HG03460 (cell line): Measurements from ENCODE around the gene SAG.

Source experiments
- ATAC-seq: cut with Tn5 transposase; IDR thresholded peaks from one replicate; pipeline ENCODE4 v1.9.1; 2021; ENCODE audit not compliant: unreplicated experiment

The SAG gene

GRCh38 chr2:233375490-233376314 lies 68.1 kb downstream of the SAG start:
- ATAC-seq = no peak

DNA sequence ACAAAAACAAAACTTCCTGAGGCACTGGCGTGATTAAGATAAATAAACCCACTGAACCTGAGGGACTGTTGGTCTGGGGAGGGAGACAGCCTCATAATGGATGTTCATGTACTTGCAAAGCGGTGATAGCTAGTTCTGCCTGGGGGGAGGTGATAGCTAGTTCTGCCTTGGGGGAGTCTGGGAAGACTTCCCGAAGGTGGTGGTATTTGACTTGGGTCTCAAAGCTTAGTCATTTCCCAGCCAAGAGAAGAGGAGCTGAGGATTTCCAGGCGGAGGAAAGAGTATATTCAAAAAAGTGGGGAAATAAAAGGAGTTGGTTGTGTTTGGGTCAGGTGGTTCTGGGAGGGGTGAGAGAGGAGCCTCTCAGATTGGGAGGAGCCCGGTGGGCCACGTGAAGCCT lies 71.4 kb downstream of the SAG start:
- no peak for ATAC-seq

GRCh38 chr2:233379441-233379840 lies 71.8 kb downstream of the SAG start:
- no peak for ATAC-seq

DNA sequence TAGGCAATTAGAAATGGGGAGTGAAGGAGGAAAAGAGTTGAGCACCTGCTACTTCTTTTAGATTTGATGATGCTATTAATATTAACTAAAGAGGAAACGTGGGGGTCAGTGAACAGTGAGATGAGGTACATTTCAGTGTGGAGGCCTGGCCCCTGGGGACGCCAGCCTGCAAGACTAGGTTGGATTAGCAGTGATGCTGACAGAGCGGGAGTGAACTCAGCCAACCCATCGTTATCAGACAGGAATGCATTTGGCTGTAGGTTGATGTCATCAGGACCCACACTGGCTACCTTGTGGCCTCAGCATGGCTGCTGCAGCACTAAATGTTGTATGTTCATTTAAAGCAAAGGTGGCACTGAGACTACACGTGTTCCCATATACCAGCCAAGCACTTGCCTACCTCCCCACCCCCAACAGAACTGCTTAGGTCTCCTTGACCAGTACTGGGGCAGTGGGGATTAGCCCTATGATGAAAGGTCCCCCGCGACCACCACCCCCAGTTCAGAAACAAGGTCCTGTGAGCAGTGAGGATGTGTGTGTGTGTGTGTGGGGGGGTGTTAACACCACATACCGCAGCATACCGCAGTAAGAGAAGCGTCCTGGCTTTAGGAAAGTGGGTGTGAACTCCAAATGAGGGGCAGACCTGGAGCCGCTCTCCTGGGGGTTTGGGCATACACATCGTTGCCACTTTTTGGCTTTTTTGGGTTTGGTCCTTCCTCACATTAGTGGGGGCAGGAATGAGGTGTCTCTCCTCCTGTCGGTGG lies 72.7 kb downstream of the SAG start:
- ATAC-seq = no peak

DNA sequence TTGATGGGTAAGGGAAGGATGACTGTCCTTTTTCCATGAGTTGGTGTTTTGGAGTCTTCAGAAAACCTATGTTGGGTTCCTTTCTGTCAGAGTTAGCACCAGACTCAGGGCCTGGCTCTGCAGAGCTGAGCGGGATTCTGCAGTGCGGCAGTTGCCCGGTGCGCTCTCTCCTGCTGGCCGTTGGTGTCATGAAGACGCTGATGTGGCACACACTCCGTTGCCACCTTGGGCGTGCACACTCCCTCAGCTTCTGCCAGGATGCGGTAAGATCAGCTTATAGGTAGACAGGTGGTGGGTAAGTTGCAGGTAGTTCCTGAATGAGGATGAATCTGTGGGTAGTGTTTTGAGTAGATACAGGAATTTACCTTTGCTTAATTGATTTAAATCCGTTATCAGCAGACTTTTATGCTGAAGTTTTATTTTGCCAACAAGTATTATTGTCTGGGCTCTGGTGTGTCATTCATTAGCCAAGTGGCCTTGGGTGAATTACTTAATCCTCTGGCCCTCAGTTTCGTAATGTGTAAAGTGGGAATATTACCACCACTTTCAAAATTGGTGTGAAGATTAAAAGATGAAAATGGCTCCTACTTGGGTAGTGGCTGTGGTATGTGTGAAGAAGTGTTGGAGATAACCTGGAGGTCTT lies 73.5 kb downstream of the SAG start:
- no peak for ATAC-seq

GRCh38 chr2:233381638-233381995 lies 74.0 kb downstream of the SAG start:
- no peak for ATAC-seq

- no peak for ATAC-seq
Observed at GRCh38 chr2:233384015-233384414, 76.4 kb downstream of the SAG start.

GRCh38 chr2:233384811-233385488 lies 77.3 kb downstream of the SAG start:
- ATAC-seq = peak; percentile 9

GRCh38 chr2:233385489-233386044 lies 78.0 kb downstream of the SAG start:
- peak; percentile 64 for ATAC-seq

- no peak for ATAC-seq
Observed at GRCh38 chr2:233386382-233387041, 78.9 kb downstream of the SAG start.

- no peak for ATAC-seq
Observed at GRCh38 chr2:233387225-233387624, 79.6 kb downstream of the SAG start.

- no peak for ATAC-seq
Observed at GRCh38 chr2:233387667-233388528, 80.3 kb downstream of the SAG start.

DNA sequence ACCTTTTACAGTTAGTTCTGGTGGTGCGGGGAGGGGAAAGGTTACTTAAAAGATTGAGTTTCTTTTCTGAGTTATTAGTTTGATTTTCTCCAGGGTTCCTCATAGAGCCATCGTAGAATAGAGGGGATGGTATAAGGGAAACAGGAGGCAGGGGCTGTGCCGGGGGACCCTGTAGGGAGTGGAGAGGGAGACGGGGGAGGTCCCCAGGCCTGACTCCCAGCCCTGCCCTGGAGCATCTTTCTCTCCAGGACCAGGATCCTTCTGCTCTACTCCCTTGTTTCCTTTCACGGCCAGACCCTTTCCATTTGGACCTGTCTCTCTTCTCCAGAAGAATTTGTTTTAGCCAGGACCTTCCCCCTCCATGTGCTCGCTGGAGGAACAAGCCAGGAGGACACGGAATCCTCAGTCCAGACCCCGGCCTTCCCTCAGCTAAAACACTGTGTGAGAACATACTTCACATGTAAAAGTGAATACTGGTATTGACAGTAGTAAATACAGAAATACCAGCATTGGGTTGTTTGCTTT lies 82.0 kb downstream of the SAG start:
- no peak for ATAC-seq

DNA sequence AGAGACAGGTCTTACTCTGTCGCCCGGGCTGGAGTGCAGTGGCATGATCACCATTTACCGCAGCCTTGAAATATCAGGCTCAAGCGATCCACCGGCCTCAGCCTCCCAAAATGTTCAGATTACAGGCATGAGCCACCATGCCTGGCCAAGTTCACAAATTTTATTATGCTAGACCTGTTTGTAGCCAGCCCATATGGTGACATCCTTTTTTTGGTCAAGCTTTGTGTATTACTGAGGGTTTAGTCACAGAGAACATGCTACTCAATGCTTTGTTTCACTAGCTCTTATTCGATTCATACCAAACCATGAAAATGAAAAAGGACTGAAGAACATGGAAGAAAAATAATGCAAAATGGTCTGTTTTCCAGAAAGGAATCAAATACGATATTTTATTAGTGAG lies 88.1 kb downstream of the SAG start:
- no peak for ATAC-seq
